Activated T-cell treated with anti-CD3 and anti-CD28 coated beads, Interleukin-2, amount 50 U/mL, for 72 hours (primary cell): ENCODE measurements around the gene HOXA10. TPM values are rescaled to one million over a fixed set of nuclear protein-coding genes. Genes with fewer than 3 reads are reported as not detected.

Experiments used
- ATAC-seq, 2 donors: fragments of 150-1000 bp; cut with Tn5 transposase; replicated peaks in 1 of 2; 2 replicates each; pipeline ENCODE4 v1.10.0; 2021; ENCODE audit warnings: moderate library complexity in 2 of 2, mild to moderate bottlenecking in 1 of 2
- DNase-seq, 2 donors: peaks; one replicate each; pipeline ENCODE4 v3.0.0; 2021 to 2022; ENCODE audit warnings: mixed read lengths in 1 of 2
- H3K27ac Mint-ChIP-seq: one replicate; pipeline ENCODE4 v1.8.0; 2022; ENCODE audit warnings: mild to moderate bottlenecking, moderate library complexity, mixed read lengths
- H3K27me3 Mint-ChIP-seq: one replicate; pipeline ENCODE4 v1.8.0; 2022; ENCODE audit warnings: low read depth, mixed read lengths
- H3K36me3 Mint-ChIP-seq, 2 donors: one replicate each; pipeline ENCODE4 v1.8.0; 2022; ENCODE audit warnings: mixed read lengths in 2 of 2, mild to moderate bottlenecking in 1 of 2; ENCODE audit not compliant: insufficient read depth in 2 of 2
- H3K4me1 Mint-ChIP-seq: one replicate; pipeline ENCODE4 v1.8.0; 2022; ENCODE audit warnings: low read depth, mixed read lengths
- H3K4me3 Mint-ChIP-seq, 2 donors: one replicate each; pipeline ENCODE4 v1.8.0; 2022; ENCODE audit warnings: mild to moderate bottlenecking in 2 of 2, mixed read lengths in 2 of 2, moderate library complexity in 2 of 2
- H3K9me3 Mint-ChIP-seq, 2 donors: one replicate each; pipeline ENCODE4 v1.8.0; 2022; ENCODE audit warnings: mixed read lengths in 2 of 2
- total RNA-seq, 2 donors: library from RNA; stranded (reverse); gene quantifications; one replicate each; pipeline ENCODE4 v1.2.3, GENCODE V29; 2022

Gene HOXA10
- total RNA-seq, 2 donors from 2014 or later: 0.19 to 0.26 TPM

DNA sequence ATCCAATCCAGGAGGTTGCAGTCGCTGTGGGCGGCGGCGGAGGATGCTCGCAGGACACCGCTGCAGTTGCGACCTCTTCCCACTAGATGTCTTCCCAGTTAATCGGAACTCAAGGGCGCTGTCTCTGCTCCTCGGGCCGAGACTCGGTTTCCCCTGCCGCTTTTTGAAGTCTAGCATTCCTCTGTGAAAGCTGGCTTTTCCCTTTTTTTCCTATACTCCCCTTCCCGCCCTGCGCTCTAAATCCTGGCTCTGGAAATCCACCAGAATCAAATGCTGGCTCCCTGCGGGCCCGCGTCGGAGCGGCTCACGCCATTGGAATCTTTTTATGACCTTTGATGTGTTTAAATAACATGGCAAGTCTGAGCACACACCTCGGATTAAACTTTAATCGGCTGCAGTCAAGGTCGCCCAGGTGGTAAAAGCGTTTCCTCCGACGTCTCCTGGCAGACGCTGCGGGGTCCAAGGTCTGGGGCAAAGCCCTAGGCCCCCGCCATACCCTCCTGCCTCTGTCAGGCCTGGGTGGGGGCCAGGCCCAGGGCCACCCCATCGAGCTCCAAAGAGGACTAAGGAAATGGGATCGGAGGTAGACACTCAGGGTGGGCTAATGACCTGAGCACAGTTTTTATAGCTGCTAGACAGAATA, 36.4 kb upstream of the HOXA10 start:
- peak; percentile 43 to 63 for ATAC-seq
- peaks cover 94% of the 10 kb centered on the region for H3K27me3 Mint-ChIP-seq
- H3K36me3 Mint-ChIP-seq: no peaks in the 10 kb centered on the region
- DNase-seq: peak; percentile 58 to 60
- peaks cover 29% of the 10 kb centered on the region for H3K4me1 Mint-ChIP-seq
- peak overlapping the region; percentile 65 to 74 for H3K4me3 Mint-ChIP-seq
- no peak overlapping the region for H3K27ac Mint-ChIP-seq
- H3K9me3 Mint-ChIP-seq: no peaks in the 10 kb centered on the region

DNA sequence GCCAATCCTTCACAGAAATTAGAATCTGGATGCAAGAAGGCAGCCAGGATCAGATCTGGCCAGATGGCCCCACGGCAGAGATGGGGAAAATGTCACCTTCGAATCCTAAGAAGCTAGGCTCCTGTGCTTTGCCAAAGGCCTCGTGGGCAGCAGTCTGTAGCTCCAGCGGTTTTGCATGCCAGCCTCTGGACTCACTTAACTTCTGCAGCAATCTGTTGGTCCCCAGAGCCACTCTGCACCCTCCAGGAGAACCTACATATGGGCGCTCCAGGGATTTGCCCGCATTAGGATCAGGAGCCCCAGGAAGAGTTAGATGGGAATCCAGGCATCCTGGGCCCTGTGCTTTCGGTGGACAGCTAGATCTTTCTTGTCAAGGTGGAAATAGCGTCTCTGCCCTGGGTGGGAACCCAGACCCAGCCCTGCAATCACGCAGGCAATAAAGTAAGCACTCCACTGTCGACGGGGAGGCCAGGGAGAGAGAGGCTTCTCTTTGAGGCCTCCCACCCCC, 35.9 kb upstream of the HOXA10 start:
- ATAC-seq (peak in 1 of 2 donors; percentile 12), DNase-seq (no peak)
- peaks cover 33% of the 10 kb centered on the region for H3K4me1 Mint-ChIP-seq
- no peaks in the 10 kb centered on the region for H3K36me3 Mint-ChIP-seq
- H3K27ac Mint-ChIP-seq: no peak overlapping the region
- peaks cover 94% of the 10 kb centered on the region for H3K27me3 Mint-ChIP-seq
- H3K4me3 Mint-ChIP-seq: peak overlapping the region in 1 of 2 donors; percentile 74
- H3K9me3 Mint-ChIP-seq: no peaks in the 10 kb centered on the region

DNA sequence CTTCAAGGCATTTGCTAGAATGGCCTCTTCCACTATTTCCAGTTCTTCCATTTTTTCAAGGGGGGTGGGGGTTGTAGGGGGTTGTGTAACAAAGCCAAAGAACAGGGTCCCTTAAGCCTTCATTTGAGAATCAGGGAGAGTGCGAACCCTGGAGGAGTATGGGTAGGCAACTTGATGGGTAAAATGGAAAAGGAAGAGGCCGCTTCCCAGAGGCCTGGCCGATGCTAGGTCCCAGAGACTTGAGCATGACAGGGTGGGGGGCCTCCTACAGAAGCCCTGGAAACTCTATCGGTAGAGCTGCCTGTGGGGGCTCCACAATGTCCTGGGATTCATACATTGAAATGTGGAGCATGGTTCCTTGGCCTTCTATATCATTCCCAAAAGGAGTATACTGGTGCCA, 34.9 kb upstream of the HOXA10 start:
- Mint-ChIP-seq H3K27ac (no peak overlapping the region), H3K4me3 (no peak overlapping the region), H3K36me3 (no peaks in the 10 kb centered on the region), H3K9me3 (no peaks in the 10 kb centered on the region), H3K27me3 (peaks cover 94% of the 10 kb centered on the region), H3K4me1 (peaks cover 29% of the 10 kb centered on the region)
- no peak for ATAC-seq
- no peak for DNase-seq

DNA sequence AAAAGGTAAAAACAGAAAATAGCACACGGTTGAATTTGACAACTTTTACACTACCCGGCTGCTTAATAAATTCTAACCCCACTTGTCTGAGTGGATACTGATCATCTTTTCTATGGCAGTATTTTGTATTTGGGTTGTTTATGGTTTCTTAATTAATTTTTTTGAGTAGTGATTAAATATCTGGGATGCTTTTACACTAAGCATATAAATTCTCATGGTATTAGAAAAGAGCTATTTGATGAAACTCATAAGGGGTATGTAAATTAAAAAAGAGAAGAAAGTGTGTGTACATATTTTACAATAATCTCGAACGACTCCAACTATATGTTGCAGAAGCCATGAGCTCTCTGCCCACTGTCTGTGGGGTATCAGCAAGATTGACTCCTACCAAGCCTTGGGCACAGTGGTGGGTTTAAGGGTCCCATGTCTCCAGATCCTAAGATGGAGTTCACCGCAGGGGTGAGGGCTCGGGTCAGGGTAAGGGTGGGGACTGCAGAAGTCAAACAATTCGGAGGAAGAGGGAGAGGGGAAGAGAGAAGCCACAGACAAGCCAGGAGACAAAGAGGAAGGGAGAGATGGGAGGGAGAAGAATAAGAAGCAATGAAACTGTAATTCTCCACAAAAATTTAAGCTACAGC, 33.3 kb upstream of the HOXA10 start:
- H3K4me1 Mint-ChIP-seq: peaks cover 23% of the 10 kb centered on the region
- no peak for ATAC-seq
- H3K4me3 Mint-ChIP-seq: no peak overlapping the region
- no peaks in the 10 kb centered on the region for H3K36me3 Mint-ChIP-seq
- H3K27me3 Mint-ChIP-seq: peaks cover 98% of the 10 kb centered on the region
- no peak for DNase-seq
- H3K27ac Mint-ChIP-seq: no peak overlapping the region
- H3K9me3 Mint-ChIP-seq: no peaks in the 10 kb centered on the region

DNA sequence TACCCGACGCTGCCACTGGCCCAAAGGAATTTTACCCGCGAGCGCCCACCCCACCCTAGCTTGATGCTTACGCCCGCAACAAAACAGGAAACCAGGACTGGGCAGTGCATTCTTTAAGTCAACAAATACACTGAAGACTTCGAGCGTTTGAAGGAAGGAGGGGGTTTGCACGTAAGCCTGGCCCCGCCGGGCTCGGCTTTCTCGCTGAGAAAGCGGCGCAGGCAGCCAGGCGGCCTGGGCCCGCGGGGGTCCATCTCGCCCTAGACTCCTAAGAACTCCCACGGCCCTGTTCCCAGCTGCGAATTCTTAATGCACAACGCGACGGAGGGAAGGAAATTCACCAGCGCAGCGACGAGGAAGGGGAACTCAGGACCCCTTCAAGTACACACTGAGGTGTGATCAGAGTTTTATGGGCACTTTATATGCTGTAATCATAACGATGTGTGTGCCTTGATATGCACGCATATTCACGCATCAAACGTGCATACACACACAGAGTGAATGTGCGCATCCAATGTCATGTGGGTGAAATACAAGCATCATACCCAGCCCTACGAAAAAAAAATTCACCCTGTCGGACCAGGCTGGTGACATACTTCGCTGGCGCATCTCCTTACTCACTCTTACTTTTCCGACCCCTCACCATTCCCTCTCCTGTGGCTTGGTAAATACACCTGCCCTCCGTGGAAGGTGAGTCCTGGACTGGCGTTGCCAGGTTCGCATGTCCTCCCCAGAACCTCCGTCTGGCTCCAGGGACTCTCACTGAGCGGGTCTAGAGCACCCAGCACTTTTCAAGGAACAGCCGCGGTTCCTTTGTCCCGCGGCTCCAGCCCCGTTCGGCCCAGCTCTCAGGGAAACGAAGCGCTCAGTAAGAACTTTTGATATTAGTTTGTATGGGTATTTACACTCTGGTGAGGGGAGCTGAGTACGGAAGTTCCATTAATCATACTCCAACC, 31.5 kb upstream of the HOXA10 start:
- no peak overlapping the region for H3K27ac Mint-ChIP-seq
- ATAC-seq (no peak), DNase-seq (no peak)
- peak overlapping the region; percentile 53 to 59 for H3K4me3 Mint-ChIP-seq
- peaks cover 98% of the 10 kb centered on the region for H3K27me3 Mint-ChIP-seq
- H3K4me1 Mint-ChIP-seq: peaks cover 40% of the 10 kb centered on the region
- no peaks in the 10 kb centered on the region for H3K36me3 Mint-ChIP-seq
- no peaks in the 10 kb centered on the region for H3K9me3 Mint-ChIP-seq

DNA sequence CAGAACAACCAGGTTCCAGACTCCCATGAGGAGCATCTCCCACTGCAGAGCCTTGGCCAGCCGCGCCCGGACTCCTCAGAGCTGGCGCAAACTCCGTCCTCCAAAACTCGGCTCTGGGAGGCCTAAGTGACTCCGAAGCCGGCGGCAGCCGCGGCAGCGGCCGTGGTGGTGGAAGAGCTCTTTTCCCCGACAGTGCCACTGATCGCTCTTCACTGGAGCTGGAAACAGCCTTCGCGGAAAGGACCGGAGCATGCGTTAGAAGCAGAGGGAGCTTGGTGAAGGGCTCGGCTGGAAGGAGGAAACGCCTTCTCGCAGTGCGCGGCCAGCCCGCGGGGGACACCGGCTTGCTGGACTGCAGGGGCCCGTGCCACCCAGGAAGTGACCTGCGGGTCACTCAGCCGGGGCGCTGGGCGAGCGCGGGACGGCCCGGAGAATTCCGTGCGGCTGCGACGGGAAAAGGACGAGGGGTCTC, 30.8 kb upstream of the HOXA10 start:
- peak overlapping the region; percentile 53 to 59 for H3K4me3 Mint-ChIP-seq
- DNase-seq (no peak), ATAC-seq (no peak)
- peaks cover 37% of the 10 kb centered on the region for H3K4me1 Mint-ChIP-seq
- no peaks in the 10 kb centered on the region for H3K36me3 Mint-ChIP-seq
- H3K27me3 Mint-ChIP-seq: peaks cover 94% of the 10 kb centered on the region
- no peaks in the 10 kb centered on the region for H3K9me3 Mint-ChIP-seq
- H3K27ac Mint-ChIP-seq: no peak overlapping the region

DNA sequence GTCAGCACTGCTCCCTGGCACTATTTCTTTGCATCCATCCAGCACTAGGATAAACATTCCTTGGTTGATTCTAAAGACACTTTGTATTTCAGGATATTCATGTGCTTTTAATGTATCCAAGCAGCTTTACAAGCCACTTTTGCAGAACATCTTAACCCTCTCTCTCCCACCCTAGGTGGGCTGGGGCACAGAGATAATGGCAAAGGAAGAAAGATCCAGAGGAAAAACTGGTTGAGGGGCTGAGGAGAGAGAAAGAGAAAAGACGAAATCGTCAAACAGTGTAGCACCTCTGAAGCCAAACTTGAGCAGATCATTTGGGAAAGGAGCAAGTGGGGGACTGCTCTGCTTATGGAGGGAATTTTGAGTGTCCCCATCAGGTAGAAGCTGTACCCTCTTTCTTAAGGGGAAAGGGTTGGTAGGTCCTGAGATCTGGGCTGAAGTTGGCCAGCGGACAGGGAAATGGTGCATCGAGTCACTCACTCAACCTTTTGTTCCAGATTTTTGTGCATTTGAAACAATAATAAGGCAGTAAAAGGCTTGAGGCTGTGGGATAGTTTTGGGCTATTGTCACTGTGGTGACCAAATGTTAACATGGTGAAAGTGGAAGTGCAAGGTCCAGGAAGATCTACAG, 30.0 kb upstream of the HOXA10 start:
- H3K36me3 Mint-ChIP-seq: no peaks in the 10 kb centered on the region
- no peak overlapping the region for H3K4me3 Mint-ChIP-seq
- peaks cover 37% of the 10 kb centered on the region for H3K4me1 Mint-ChIP-seq
- DNase-seq: no peak
- peaks cover 86% of the 10 kb centered on the region for H3K27me3 Mint-ChIP-seq
- H3K27ac Mint-ChIP-seq: no peak overlapping the region
- no peak for ATAC-seq
- no peaks in the 10 kb centered on the region for H3K9me3 Mint-ChIP-seq

DNA sequence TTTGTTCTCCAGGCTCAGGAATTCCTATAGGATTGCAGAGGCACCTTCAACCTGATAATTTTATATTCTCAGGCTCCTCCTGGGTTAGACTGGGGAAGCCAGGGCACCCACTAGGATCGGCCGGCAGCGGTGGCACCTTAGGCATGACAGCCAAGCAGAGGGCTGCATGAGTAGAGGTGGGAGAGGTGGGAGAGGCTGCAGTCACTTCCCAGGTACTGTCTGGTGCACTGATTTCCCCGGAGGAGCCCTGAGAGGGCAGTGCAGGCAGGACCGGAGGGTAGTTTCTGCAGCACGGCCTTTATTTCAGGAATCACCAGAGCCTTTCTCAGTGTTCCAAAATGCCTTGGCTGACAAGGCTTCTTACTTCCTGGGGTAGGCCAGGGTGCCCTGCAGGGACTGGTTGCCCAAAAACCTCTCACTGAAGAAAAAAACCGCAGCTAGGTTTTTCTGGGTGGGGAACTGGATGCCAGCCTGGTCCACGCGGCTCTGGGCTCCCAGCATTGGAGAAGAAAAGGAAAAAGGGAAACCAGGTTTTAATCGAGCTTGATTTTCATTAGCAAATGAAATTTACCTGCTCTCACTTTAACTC, 29.3 kb upstream of the HOXA10 start:
- H3K36me3 Mint-ChIP-seq: no peaks in the 10 kb centered on the region
- no peaks in the 10 kb centered on the region for H3K9me3 Mint-ChIP-seq
- ATAC-seq (no peak), DNase-seq (no peak)
- H3K4me1 Mint-ChIP-seq: peaks cover 42% of the 10 kb centered on the region
- peaks cover 86% of the 10 kb centered on the region for H3K27me3 Mint-ChIP-seq
- no peak overlapping the region for H3K27ac Mint-ChIP-seq
- no peak overlapping the region for H3K4me3 Mint-ChIP-seq

DNA sequence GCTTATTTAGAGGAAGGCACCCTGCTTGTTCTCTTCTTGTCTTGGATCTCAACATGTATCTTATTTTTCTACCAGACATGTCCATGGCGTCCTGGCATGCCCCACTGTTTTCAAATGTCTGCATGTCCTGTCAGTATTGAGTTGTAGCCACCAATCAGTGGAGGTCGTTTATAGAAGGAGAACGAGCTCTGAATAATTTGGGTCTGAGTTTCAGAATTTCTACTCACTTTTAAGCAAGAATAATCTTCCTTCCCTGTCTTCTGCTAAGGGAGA, 28.7 kb upstream of the HOXA10 start:
- Mint-ChIP-seq H3K9me3 (no peaks in the 10 kb centered on the region), H3K36me3 (no peaks in the 10 kb centered on the region), H3K27ac (no peak overlapping the region), H3K4me3 (no peak overlapping the region), H3K27me3 (peaks cover 87% of the 10 kb centered on the region), H3K4me1 (peaks cover 47% of the 10 kb centered on the region)
- ATAC-seq (no peak), DNase-seq (no peak)

DNA sequence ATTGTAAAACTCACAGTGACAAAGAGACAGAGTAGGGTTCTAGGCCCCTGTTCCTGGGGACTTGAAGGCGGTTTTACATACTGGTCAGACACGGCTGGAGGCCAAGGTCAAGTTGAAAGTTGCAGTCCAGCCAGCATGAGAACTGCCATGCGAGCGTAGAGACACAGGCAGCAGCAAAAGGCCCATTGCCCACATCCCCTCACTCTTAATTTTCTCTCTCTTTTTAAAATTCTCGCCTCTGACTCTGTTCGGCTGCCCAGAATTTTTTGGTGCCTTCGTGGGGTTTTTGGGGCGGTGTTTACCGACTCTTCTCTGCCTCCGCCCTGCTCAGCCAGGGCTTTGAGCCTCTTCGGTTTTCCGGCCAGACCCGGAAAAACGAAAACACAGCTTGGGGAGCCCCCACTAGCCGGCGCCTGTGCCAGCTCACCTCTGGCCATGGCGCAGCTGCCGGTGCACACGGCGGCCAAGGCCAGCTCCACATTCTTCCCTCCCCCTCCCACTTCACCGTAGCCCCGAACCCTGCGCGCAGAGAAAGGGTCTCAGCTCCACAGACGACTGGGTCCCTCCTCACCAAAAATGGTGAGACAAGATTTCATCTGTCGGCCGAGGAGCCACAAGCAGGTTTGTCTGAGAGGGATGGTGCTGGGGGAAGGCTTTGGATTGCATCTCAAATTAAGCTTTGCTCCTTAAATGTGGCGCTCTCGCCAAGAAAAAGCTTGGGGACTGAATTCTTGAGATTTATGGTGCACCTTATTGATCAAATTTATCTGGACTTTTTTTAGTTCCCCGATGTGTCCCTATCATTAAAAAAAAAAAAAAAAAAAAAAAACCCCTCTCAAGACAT, 28.1 kb upstream of the HOXA10 start:
- ATAC-seq (no peak), DNase-seq (no peak)
- Mint-ChIP-seq H3K27ac (no peak overlapping the region), H3K36me3 (no peaks in the 10 kb centered on the region), H3K9me3 (no peaks in the 10 kb centered on the region), H3K4me1 (peaks cover 47% of the 10 kb centered on the region), H3K27me3 (peaks cover 87% of the 10 kb centered on the region), H3K4me3 (peak overlapping the region; percentile 65 to 71)

DNA sequence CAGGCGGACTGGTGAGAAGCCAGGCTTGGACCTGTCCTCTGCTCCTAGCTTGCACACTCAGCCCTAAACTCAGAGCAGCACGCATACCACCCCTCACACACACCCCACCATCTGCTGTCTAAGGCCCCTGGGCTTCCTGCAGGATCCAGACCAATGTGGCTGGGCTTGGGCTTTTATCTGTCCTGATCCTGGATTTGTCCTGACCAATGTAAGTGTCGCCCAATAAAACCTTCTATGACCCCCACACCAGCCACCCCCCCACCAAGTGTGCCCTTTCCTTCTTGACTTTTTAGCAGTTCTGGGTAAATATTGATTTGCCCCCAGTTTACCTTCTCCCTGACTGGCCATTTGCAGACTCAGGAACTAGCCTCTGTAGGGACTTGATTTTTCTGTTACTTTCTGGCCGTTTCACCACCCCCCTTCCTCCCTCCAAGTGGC, 27.5 kb upstream of the HOXA10 start:
- ATAC-seq (no peak), DNase-seq (no peak)
- no peaks in the 10 kb centered on the region for H3K36me3 Mint-ChIP-seq
- H3K27me3 Mint-ChIP-seq: peaks cover 87% of the 10 kb centered on the region
- peak overlapping the region; percentile 71 to 75 for H3K4me3 Mint-ChIP-seq
- H3K27ac Mint-ChIP-seq: no peak overlapping the region
- peaks cover 45% of the 10 kb centered on the region for H3K4me1 Mint-ChIP-seq
- no peaks in the 10 kb centered on the region for H3K9me3 Mint-ChIP-seq
